Activated CD4-positive, alpha-beta T cell treated with anti-CD3 and anti-CD28 coated beads, Interleukin-2, amount 50 U/mL, for 48 hours (primary cell): Measurements from ENCODE around the gene PIGL.

Experiments used
- DNase-seq, 2 experiments: peaks; one replicate each; pipeline ENCODE4 v3.0.0-alpha.2; 2020

The PIGL gene

GRCh38 chr17:16363749-16364536 is 146.9 kb downstream of the PIGL start:
- DNase-seq = peak; percentile 80 to 86

- DNase-seq = no peak
Observed at GRCh38 chr17:16364625-16365024, 147.6 kb downstream of the PIGL start.

GRCh38 chr17:16371742-16372141 is 154.7 kb downstream of the PIGL start:
- DNase-seq = no peak

GRCh38 chr17:16374146-16374938 is 157.3 kb downstream of the PIGL start:
- DNase-seq = no peak
